ENCODE data around the gene KCNJ6.

DNA sequence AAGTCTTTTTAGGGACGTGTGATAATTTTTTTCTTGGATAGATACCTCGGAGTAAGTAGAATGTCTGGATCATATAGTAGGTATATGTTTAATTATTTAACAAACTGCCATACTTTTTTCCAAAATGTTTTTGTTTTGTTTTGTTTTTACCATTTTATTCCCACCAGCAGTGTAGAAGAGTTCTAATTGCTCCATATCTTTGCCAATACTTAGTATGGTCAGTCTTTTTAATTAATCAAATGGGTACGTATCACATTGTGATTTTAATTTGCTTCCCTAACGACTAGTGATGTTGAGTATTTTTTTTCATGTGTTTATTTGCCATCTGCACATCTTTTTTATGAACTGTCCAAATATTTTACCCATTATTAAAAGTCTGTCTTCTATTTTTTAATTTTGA is 23.6 kb upstream of the KCNJ6 start:
- TF ChIP-seq, protein P1, sequence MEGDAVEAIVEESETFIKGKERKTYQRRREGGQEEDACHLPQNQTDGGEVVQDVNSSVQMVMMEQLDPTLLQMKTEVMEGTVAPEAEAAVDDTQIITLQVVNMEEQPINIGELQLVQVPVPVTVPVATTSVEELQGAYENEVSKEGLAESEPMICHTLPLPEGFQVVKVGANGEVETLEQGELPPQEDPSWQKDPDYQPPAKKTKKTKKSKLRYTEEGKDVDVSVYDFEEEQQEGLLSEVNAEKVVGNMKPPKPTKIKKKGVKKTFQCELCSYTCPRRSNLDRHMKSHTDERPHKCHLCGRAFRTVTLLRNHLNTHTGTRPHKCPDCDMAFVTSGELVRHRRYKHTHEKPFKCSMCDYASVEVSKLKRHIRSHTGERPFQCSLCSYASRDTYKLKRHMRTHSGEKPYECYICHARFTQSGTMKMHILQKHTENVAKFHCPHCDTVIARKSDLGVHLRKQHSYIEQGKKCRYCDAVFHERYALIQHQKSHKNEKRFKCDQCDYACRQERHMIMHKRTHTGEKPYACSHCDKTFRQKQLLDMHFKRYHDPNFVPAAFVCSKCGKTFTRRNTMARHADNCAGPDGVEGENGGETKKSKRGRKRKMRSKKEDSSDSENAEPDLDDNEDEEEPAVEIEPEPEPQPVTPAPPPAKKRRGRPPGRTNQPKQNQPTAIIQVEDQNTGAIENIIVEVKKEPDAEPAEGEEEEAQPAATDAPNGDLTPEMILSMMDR (IDR thresholded peaks at IDR 0.05), result no peak
- no peak for TF ChIP-seq POLR2A (IDR thresholded peaks at IDR 0.05)

All from testis (tissue), 2 donors.